HG03095 (cell line): ENCODE measurements around the gene B9D1.
"Not testable (repeated sequence)": the region's sequence is repeated elsewhere in the genome, so short reads cannot be mapped to it uniquely, and the experiment has no call there.

Source experiments
- ATAC-seq: cut with Tn5 transposase; IDR thresholded peaks from one replicate; pipeline ENCODE4 v1.9.1; 2021; ENCODE audit warnings: moderate library complexity; ENCODE audit not compliant: unreplicated experiment

The B9D1 gene

GRCh38 chr17:19361326-19361725 is 1.2 kb downstream of the B9D1 start:
- no peak for ATAC-seq

DNA sequence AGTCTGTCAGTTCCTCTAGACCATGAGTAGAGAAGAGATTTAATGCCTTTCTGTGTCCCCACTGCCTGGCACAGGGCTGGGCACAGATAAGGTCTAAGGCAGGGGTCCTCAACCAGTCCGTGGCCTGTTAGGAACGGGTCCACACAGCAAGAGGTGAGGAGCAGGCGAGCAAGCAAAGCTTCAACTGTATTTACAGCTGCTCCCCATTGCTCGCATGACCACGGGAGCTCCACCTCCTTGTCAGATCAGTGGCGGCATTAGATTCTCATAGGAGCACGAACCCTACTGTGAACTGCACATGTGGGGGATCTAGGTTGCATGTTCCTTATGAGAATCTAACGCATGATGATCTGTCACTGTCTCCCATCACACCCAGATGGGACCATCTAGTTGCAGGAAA is 1.8 kb downstream of the B9D1 start:
- no peak for ATAC-seq

DNA sequence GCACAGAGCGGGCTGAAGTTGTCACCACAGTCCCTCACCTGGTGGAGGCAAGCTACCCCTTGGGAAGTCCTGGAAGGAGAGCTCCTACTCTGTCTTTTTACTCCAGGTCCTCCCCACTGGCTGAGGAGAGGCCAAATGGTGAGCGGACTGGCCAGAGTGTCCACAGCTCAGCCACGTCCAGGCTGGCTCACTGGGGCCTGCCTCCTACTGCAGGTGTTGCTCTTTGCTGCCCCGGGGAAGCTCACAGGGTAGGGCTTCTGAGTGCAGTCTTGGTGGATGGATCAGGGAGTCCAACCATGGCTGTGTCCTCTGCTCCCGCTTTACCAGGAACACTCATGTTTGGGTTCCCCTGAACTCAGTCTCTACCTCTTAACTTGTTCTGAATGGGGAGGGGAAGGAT is 2.7 kb downstream of the B9D1 start:
- no peak for ATAC-seq

DNA sequence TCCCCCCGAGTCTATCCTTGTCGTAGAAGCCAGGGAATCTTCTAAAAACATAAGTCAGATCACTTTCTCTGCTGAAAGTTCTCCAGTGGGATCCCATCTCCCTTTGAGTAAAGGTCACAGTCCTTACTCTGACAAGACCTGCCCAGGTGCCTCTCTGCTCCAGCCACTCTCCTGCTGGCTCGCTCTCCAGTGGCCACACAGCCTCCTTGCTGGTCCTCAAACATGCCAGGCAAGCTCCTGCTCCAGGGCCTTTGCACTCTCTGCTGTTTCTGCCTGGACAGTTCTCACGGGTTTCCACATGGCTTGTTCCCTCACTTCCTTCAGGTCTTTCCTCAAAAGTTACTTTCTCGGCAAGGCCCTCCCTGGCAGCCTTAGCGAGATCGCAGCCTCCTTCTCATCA is 3.4 kb downstream of the B9D1 start:
- no peak for ATAC-seq

DNA sequence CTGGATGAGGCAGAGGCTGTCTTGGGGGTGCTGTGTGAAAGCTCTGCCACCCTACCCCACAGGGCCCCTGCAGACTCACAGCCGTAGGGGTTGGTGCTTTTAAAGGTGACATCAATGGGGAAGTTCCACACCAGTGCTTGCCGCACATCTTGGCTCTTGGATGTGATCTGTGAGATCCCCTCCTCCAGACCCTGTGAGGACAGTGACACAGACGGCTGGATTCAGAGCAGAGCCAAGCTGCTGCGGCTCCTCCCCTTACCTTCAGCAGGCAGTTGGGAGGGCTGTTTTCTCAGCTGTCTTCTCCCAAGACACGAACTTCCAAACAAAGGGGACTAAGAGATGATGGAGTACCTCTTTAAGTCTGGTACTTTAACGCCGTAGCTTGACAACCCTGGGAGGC is 4.8 kb downstream of the B9D1 start:
- no peak for ATAC-seq

DNA sequence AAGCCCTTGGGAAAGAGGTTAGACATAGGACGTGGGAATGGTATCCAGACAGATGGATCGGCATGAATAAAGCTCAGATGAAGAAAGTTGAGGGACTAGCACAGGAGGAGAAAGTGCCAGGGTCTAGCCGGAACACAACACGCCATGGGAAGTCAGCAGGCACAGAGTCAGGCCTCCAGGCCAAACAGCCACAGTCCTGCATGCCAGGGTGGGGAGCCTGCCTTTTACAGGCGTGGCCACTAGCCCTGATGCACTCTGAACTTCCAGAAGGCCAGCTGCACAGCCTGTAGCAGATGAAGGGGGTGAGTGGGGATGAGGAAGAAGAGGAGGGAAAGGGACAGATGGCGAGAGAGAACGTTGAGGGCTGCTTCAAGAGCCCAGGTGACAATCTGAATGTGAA is 5.2 kb downstream of the B9D1 start:
- no peak for ATAC-seq

GRCh38 chr17:19354748-19355147 is 7.8 kb downstream of the B9D1 start:
- ATAC-seq: no peak

DNA sequence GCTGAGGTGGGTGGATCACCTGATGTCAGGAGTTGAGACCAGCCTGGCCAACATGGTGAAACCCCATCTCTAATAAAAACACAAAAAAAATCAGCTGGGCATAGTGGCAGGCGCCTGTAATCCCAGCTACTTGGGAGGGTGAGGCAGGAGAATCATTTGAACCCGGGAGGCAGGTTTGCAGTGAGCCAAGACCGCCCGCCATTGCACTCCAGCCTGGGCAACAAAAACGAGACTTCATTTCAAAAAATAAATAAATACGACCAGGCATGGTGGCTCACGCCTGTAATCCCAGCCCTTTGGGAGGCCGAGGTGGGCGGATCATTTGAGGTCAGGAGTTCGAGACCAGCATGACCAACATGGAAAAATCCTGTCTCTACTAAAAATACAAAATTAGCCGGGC is 9.1 kb downstream of the B9D1 start:
- ATAC-seq: not testable (repeated sequence)

DNA sequence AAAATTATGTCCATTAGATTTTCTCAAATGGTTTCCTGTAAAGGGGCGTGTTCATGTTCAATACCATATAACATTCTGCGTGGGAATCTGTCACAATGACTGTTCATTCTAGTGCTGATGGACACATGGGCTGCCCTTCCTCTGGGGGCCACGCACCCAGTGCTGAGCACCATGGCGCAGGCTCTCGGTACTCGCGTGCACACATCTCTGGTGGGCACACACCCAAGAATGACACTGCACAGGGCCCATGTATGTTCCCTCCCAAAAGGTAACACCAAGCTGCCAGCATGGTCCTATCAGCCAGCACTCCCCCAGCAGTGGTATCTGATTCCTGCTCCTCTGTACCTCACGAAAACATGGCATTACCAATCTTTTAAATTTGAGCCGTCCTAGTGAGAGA is 13.7 kb downstream of the B9D1 start:
- ATAC-seq: no peak

DNA sequence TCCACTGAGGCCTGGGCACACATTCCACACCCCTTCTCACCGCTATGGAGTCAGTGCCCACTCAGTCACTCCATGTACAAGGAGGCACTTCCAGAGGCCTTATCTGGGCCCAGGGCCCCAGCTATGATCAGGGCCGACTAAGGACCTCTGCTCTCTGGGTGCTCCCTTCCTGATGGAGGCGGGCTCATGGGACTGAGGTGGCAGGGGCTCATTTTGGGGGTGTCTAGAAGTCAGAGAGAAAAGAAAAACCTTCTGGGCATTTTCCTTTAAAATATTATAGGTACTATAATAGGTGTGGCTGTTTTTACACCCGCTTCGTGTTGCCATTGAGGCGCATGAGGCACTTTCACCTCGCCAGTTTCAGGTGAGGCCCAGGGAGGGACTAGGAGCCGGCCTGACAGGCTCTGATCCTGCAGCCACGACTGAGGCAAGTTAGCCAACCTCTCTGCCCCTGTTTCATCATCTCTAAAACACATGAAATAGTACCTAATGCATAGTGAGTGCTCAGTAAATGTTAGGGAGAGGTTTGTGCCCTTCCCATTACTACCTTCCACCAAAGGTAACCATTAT is 14.4 kb downstream of the B9D1 start:
- no peak for ATAC-seq

- ATAC-seq: no peak
Measured at GRCh38 chr17:19347323-19348080, 15.0 kb downstream of the B9D1 start.

DNA sequence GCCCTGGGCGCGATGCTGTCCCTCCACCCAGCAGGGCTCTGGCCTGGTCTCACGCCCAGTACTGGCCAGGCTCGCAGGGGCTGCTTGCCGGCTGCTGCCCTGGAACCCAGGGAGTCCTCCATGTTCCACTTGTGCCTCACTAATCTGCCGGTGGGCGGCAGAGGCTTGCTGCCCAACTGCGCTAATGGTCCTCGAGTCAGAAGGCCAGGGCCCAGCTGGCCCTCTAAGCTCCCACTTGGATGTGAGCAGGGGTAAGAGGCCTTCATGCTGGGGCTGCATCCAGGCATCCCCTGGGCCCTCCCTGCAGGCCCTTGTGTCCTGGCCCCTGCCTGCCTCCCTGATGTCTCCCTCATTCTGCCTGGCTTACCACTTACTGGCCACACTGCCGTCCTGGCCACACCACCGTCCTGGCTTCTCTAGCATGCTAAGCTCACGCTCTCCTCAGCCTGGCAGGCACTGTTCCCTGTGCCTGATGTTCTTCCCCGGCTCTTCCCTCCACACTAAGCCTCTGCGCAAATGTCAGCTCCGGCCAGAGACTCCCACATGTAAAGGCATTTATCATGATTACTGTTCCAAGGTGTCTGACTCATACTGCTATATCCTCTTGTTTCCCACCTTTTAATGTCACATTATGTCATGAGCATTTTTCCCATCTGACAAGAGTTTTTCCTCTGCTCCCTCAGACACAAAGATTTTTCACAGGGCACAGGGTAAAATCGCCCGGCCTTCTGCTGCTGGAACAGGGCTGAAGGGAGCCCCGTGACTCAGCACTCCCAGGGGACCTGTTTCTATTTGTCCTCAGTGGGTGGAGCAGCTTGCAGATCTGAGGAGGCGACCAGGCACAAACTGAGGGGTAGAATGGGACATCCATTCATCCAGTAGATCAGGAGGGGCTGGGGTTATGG is 15.9 kb downstream of the B9D1 start:
- no peak for ATAC-seq

DNA sequence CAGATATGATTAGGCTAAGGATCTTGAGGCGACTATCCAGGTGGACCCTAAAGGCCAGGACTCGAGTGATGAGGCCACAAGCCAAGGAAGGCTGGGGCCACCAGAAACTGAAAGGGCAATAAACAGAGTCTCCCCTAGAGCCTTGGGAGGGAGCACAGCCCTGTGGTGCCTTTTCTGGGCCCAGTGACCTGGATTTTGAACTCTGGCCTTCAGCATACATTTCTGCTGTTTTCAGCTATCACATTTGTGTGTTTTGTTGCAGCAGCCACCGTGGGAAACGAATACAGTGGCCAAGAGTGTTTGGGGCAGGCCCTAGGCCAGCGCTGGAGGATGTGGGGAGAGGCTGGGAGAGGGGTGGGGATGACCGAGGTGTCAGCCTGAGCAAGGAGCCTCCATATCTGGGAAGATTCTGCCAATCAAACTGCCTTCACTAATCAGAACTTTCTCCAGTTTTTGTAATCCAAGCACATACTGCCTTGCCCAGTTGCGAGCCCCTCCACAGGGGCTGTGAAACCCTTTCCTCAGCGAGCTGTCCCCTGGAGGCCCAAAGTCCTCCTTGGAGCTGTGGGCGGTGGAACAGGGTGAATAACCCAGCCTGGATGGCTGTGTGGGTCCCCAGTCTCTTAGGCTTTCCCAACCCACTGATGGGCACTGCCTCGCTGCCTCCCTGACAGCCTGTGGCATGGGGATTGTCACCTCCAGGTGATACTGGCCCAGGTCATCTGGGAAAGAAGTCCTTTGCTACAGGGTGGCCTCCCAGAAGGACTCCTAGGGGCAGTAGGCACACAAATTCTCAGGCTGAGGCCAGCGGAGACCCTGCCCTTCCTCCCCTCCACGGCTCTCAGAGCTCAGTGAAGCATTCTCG is 16.8 kb downstream of the B9D1 start:
- no peak for ATAC-seq

DNA sequence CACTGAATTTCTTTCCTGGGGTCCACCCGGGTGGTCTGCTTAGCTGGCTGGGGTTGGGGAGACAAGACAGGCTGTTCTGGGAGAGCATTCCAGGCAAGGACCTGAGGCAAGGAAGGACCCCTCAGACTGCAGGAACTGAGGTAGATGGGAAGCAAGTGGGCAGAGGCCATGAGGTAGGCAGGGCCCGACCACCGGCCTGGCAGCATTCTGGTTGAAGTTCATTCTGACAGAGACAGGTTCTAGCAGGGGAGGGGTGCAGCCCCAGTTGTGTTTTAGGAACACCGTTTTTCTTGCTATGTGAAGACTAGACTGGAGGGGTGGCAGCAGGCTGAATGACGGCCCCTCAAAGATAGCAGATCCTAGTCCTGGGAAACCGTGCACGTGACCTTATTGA is 17.5 kb downstream of the B9D1 start:
- ATAC-seq: no peak

- ATAC-seq: no peak
Measured at GRCh38 chr17:19344311-19345066, 18.0 kb downstream of the B9D1 start.

GRCh38 chr17:19343671-19344151 is 18.8 kb downstream of the B9D1 start:
- ATAC-seq: no peak

GRCh38 chr17:19343256-19343630 is 19.3 kb downstream of the B9D1 start:
- no peak for ATAC-seq

DNA sequence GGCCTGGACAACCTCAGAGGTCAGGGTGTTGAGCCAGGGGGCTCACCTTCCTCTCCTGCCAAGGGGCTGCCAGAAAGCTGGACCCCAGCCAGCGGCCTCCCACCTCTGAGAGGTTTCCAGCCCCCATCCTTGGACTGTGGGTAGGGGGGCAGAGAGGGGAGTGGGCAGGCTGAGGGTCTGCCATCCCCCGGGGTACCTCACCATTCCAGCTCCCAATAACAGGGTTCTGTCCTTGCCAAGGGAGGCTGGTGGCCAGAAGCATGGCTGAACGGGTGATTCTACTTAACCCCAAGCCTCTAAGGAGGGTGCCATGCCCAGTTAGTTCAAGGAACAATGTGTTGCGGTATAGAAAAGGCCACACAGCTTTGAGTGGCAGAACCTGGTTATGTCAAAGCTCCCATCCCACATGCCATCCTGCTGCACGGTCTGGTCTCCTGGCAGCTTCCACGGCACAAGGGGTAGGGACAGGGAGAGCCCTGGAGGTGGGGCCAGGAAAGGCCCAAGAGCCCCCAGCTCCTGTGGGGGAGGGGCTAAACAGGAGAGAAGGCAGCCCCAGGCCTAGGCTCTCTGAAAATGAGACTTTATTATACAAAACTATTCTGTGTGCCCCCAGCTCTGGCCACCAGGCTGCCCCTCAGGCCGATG is 19.8 kb downstream of the B9D1 start:
- no peak for ATAC-seq
